Stimulated activated CD8-positive, alpha-beta memory T cell treated with anti-CD3 and anti-CD28 coated beads, Interleukin-15, amount 100 ng/mL, for 24 hours (primary cell): Measurements from ENCODE around the gene TRERF1.

Experiments used
- DNase-seq: peaks from one replicate; pipeline ENCODE4 v3.0.0-alpha.2; 2020; ENCODE audit warnings: low read depth

Gene TRERF1

DNA sequence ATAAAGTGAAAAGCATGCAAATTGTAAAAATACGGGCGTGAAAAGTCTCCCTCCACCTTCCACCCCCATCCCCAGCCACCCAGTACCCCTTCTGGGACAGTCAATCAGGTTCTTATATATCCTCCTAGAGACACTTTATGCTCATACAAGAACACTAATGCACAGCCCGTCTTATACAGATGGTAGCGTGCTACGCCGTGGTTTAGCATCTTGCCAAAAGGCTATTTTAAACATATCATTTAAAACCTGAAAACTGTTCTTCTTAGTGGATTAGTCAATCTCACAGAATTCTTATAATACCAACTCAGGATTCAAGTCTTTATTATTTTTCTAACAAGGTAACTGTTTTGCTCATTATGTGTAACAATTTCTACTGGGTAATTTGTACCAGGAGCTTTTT, 176.8 kb downstream of the TRERF1 start:
- DNase-seq, result no peak

DNA sequence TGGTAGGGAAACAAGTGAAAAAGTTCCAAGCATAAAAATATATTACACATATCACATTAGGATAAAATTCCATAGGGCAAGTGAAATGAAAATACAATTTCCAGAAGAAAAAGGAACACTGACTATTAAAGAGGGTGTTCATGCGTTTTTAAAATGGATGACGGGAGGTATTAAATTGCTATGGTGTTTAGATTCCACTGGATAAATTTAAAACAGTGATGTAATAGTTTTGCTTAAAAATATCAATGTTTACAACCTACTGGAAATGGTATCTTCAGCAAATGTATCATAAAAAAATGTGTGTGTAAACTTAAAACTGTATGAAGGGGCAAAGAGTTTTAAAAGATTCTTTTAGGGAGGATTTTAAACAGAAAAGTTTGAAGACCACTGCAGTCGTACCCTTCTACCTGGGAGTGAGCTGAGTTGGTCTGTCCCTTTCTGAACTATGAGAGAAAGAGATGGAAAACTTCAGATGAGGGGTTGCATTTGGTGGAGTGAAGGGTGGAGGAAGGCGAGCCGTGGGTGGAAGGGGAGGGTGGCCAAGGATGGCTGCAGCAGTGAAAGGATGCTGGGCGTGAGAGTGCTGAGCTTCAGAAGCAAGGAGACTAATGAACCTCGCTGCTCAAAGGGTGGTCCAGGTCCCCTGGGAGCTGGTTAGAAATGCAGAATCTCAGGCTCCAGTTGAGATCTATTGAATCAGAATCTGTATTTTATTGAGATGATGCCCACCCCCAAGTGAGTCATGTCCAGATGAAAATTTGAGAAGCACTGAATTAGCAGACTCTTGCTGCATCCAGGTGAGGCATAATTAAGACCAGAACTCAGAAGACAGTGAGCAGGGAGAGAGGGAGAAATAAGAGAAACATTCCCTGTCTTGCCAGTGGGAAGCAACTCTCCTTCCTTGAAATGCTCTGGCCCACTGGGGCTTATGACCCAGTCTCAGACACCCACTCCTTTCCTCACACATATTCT, 179.6 kb downstream of the TRERF1 start:
- DNase-seq, result no peak

GRCh38 chr6:42269974-42270510, 181.7 kb downstream of the TRERF1 start:
- DNase-seq, result no peak

GRCh38 chr6:42269553-42269952, 182.2 kb downstream of the TRERF1 start:
- DNase-seq, result no peak

DNA sequence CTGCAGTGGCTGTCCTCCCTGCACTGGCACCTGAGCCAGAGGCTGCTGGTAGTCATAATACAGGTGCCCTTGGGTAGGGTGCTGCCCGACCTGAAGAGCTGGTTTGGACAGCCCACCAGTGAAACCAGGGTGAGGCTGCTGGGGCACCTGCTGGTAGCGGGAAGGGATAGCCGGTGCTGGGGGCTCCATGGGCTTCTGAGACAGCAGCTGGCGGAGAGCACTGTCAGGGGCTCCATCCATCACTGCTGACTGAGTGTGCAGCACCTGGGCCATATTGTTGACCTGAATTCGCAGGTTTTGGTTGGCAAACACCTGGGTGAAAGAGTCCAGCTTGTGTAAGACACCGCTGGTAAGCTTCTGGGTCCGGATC, 182.9 kb downstream of the TRERF1 start:
- no peak for DNase-seq

DNA sequence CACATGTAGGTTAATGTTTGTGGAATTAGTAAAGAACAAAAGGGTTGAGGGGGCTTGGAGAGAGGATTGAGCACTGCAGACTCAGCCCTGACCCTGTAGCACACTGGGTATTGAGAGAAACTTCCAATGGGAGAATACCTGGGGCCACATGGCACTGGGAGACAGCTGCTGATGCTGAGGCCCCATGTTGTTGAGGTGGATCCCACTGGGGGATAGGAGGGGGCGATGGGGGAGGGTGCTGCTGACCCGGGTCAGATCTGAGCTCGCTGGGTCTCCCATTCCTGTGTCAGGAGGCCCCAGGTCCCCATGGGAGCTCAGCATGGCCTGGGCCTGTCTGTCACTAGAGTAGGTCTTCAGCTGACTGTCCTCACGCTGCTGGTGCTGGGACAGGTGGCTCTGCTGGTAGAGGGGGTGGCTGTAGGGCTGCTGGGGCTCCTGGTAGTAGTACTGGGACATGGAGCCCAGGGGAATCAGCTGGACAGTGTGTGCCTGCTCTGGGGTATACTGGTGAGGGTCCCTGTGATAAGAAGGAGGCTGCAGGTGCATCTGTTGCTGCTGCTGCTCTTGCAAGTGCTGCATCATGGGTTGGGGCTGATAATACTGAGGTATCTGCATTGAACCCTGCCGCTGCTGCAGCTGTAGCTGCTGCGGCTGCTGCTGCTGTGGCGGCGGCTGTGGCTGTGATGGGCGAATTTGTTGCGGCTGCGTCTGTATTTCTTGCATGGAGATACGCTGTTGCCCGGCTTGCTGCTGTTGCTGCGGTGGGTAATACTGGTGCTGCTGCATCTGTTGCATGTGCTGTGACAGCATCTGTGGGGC, 183.5 kb downstream of the TRERF1 start:
- no peak for DNase-seq

DNA sequence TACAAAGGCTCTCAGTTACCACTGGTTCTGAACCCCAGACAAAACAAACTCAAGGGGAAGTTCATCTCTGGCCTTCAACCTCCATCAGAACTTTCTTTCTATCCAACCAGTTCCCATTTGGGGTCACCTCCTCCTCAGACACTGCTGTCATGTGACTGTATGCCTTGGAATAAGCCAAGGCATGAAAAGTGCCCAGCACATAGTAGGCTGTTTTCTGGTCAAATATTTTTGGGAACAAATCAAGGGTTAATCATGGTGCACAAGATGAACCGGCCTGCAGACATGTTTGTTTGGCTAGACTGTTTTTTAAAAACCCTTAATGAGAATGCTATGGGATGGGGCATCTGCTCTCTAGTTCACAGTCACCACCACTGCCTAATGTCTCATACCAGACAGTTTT, 185.2 kb downstream of the TRERF1 start:
- no peak for DNase-seq

DNA sequence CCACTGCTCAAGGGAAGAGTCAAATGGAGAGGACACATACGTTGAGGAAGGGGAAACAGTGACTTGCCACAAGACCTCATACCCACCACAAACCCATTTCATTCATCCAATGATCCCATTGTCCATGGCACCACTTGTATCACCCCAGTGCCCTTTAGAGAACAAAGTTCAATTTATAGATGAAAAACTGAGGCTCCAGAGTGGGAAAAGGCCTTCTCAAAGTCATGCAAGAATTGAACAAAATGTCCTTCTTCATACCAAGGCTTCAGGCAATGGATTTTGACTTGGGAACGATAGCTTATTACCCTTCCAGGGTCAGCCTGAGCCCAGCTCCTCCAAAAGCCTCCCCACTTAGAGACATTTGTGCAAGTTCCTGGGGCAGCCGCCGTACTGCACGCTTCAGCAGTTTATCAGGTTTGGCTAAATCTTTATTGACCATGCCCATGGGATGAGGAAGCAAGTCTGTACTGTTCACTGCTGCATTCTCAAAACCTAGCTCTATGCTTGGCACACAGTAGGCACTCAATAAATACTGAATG, 186.8 kb downstream of the TRERF1 start:
- no peak for DNase-seq

DNA sequence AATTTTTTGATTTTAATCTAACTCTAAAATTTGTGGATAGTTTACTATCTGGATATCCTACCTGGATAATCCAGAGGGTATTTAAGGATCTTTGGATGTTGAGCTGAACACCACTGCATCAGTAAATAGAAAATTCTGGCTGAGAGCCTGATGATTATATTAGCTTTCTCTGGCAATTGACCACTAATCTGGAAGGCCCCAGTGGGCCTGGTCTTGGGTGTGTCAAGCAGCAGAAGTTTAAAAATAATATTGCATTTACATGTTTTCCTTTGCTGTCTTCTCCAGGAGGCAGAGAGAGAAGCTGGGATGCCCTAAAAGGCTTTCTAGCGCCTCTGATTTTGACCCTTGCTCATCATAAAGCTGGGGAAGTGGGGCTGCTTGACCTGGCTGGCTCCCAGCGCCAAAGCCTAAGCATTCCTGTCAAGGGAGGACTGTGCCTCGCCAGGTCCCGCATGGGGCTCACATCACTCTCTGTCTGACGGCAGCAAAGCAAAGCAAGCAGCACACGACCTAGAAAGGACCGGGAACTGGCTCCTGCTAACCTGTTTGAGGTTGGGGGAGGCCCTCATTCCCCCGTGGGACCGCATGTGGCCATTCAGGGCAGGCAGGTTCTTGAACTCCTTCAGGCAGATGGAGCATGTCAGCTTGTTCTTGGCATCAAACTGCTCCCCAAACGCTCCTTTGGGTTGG, 187.4 kb downstream of the TRERF1 start:
- no peak for DNase-seq

- DNase-seq, result no peak
Observed at GRCh38 chr6:42263165-42263728, 188.5 kb downstream of the TRERF1 start.

- peak; percentile 20 for DNase-seq
Observed at GRCh38 chr6:42260972-42261371, 190.8 kb downstream of the TRERF1 start.

DNA sequence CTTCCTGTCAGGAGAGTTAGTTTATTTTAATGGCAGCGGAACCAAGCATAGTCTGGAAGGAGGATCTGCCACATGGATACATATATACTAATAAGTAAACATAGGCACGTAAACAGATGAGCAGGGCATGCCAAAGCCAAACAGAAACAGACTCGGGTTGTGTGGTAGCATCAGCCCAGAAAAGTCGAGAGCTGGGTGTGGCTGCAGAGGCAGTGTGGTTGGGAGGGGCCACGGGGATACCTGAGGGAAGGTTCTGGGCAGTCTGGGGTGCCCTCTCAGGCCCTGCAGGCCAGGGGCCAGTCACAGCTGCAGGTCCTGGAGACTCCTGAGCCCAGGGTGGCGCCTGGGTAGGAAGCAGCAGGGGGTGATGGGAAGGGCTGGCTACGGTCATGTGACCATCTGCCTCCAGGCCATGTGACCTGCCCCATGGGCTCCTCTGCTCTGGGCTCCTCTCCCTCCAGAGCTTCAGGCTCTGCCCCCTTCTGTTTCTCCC, 191.3 kb downstream of the TRERF1 start:
- no peak for DNase-seq

- no peak for DNase-seq
Observed at GRCh38 chr6:42259841-42260395, 191.8 kb downstream of the TRERF1 start.

DNA sequence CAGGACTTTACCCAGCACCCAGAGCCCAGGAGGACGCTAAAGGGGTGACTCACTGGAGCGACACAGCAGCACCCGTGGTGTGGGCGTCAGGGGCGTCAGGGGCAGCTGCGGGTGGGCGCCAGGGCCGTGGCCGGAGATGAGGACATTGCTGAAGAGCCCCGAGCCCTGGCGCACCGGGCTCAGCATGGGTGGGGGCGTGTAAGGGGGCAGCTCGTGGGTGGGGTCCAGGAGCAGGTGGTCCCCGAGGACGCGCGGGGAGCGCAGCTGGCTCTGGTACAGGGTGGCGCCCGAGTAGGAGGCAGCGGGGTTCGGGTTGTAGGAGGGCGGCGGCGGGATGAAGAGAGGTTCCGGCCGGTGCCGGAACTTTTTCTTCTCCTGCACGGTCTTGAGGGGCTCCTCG, 192.4 kb downstream of the TRERF1 start:
- DNase-seq, result no peak

GRCh38 chr6:42257614-42258013, 194.1 kb downstream of the TRERF1 start:
- DNase-seq, result no peak

GRCh38 chr6:42257063-42257462, 194.7 kb downstream of the TRERF1 start:
- DNase-seq, result no peak

DNA sequence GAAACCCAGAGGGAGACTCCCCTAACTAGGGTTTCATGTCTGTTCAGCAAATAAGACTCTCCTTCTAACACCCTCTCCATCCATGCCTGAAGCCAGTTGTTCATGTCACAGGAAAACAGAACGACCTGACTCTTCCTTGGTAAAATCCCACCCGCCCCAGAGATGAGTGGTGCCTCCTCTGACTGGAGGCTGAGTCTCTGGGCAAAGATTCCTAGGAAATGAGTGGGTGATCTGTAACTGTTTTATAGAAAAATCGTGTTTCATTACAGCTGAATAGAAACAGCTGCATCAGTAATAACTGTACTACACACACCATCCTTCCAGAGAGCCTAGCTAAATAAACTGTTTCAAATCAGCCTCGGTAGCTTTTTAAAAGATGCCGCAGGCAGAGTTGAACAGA, 196.7 kb downstream of the TRERF1 start:
- no peak for DNase-seq

GRCh38 chr6:42254505-42254904, 197.2 kb downstream of the TRERF1 start:
- no peak for DNase-seq

DNA sequence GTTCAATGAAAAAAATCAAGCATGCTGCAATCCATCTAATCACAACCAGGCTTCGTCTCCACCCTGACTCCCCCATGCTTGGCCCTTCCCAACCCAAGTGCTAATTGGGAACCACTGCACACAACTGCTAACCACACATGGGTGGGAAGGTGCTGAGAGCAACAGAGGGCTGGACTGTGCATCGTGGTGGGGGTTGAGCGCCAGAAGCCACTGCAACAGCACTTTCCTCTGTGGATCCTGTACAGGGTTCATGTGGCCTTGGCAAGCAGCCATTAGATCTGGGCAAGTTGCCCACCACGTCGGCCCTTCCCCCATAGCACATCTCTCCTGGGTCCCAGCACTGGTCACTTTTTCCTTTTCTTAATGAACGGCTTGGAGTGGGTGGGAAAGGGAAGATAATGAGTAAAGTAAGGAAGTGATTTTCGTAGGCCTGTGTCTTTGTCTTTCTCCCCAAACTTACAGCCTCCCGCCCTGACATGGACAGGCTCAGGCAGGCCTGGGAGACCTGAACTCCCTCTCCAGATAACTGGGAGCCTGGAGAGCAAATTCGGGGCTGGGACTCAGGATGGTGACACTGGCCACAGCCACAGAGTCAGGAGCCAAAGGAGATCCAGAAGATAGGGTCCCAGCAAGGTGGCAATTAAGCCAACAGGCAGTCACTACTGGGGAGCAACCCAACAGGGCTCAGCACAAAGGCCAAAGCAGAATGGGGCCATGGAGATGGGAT, 199.7 kb downstream of the TRERF1 start:
- DNase-seq, result no peak

- DNase-seq, result no peak
Observed at GRCh38 chr6:42251500-42251899, 200.2 kb downstream of the TRERF1 start.
